B cell (primary cell): ENCODE measurements around the gene CRY2.

Source experiments
- CTCF ChIP-seq: fragments of 200-600 bp; IDR thresholded peaks from one replicate; pipeline ENCODE4 v1.8.0; 2022; ENCODE audit warnings: antibody characterized with exemption, mild to moderate bottlenecking
- EZH2 ChIP-seq: IDR thresholded peaks from 2 replicates; pipeline ENCODE4 v1.6.1; 2012; ENCODE audit warnings: borderline replicate concordance, low read depth, mild to moderate bottlenecking, moderate library complexity, low read length; ENCODE audit not compliant: insufficient read depth, poor library complexity, severe bottlenecking

- TF ChIP-seq CTCF = no peak
- TF ChIP-seq EZH2 = no peak
Observed at GRCh38 chr11:45899448-45900174, 52.3 kb downstream of the CRY2 start.
